Astrocyte of the cerebellum (primary cell): ENCODE measurements around the gene NFKB1.

Source experiments
- DNase-seq: peaks from one replicate; pipeline ENCODE4 v3.0.0-alpha.2; 2011; ENCODE audit warnings: low read depth
- H3K4me3 ChIP-seq: 2 replicates; pipeline ENCODE4 v1.5.1; 2011; ENCODE audit warnings: mild to moderate bottlenecking, low read depth, low read length, moderate library complexity
- in situ Hi-C: cut with HindIII; loops from 2 replicates; pipeline ENCODE4 v1.10.0; 2017; ENCODE audit warnings: low sequenced_read_pairs
- TF ChIP-seq, protein P1 (sequence below): IDR thresholded peaks from 2 replicates; pipeline ENCODE4 v1.5.1; 2012; ENCODE audit warnings: low read length, low read depth, moderate library complexity, mild to moderate bottlenecking; ENCODE audit errors: missing control alignments

Gene NFKB1

GRCh38 chr4:102608190-102608589, 107.0 kb downstream of the NFKB1 start:
- TF ChIP-seq, protein P1, sequence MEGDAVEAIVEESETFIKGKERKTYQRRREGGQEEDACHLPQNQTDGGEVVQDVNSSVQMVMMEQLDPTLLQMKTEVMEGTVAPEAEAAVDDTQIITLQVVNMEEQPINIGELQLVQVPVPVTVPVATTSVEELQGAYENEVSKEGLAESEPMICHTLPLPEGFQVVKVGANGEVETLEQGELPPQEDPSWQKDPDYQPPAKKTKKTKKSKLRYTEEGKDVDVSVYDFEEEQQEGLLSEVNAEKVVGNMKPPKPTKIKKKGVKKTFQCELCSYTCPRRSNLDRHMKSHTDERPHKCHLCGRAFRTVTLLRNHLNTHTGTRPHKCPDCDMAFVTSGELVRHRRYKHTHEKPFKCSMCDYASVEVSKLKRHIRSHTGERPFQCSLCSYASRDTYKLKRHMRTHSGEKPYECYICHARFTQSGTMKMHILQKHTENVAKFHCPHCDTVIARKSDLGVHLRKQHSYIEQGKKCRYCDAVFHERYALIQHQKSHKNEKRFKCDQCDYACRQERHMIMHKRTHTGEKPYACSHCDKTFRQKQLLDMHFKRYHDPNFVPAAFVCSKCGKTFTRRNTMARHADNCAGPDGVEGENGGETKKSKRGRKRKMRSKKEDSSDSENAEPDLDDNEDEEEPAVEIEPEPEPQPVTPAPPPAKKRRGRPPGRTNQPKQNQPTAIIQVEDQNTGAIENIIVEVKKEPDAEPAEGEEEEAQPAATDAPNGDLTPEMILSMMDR: no peak

GRCh38 chr4:102610007-102610406, 108.8 kb downstream of the NFKB1 start:
- H3K4me3 ChIP-seq: no peak overlapping the region
- TF ChIP-seq, protein P1: peak; percentile 56
- no peak for DNase-seq
- in situ Hi-C loops: no loop called here

More at GRCh38 chr4:102608190-102608589, 107.0 kb downstream of the NFKB1 start:
- in situ Hi-C loops: no loop called here
- H3K4me3 ChIP-seq: no peak overlapping the region
- DNase-seq: no peak

DNA sequence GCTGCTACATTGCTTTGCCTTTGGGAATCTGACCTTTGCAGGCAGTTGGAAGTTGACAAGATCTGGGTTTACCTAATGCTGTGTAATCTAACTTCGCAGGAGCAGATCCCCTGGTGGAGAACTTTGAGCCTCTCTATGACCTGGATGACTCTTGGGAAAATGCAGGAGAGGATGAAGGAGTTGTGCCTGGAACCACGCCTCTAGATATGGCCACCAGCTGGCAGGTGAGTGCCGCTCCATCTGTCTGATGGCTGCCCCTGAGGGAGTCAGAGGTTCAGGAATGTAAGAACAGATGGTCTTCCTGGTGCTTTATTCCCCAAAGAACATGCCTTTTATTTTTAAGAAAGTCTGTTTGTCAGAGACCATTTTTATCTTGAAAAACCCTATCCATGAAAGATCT, 109.3 kb downstream of the NFKB1 start:
- H3K4me3 ChIP-seq: no peak overlapping the region
- in situ Hi-C loops: no loop called here
- DNase-seq: no peak
- TF ChIP-seq, protein P1: no peak

GRCh38 chr4:102612210-102612609, 111.1 kb downstream of the NFKB1 start:
- H3K4me3 ChIP-seq: no peak overlapping the region
- in situ Hi-C loops: no loop called here
- TF ChIP-seq, protein P1: no peak
- no peak for DNase-seq

DNA sequence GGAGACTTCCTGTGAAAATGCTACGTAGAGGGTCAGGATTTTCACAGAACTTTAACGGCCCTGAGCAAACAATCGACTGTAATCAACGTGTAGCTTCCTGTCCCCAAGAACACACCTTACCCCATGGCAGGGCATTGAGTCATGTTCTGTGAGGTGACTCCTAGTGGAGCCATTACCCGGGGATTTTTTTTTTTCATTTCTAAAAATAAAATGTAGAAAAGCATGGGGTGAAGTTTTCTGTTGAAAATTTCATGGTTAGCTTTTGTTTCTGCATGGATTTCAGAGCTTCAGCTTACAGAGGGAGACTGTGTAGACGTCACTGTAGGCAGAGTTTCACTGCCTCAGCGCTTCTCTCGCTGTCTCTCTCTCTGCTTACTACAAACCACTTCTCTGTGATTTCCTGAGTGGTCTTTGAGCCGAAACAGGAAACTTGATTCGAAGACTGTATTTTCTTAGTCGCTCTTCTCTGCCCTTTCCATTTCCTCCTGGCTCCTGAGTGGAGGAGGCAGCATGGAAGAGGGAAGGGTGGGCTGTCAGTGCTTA, 111.7 kb downstream of the NFKB1 start:
- no peak for DNase-seq
- no peak overlapping the region for H3K4me3 ChIP-seq
- in situ Hi-C loops: no loop called here

GRCh38 chr4:102614801-102615200, 113.6 kb downstream of the NFKB1 start:
- H3K4me3 ChIP-seq: no peak overlapping the region
- in situ Hi-C loops: no loop called here
- DNase-seq: no peak
- TF ChIP-seq, protein P1: no peak

More for the DNA sequence above, 111.7 kb downstream of the NFKB1 start:
- TF ChIP-seq, protein P1: no peak
